RPMI7951 (cell line): ENCODE measurements around the gene CFAP58. TPM values are rescaled to one million over a fixed set of nuclear protein-coding genes. Genes with fewer than 3 reads are reported as not detected.
A peak's percentile ranks its signal among the peaks of the same experiment; 100 is the strongest.

Experiments
- DNase-seq: peaks from one replicate; pipeline ENCODE4 v3.0.0-alpha.2; 2012; ENCODE audit warnings: low read depth
- total RNA-seq: library from RNA; depleted of rRNA; stranded (reverse); fragments of >200 nt; shearing (Covaris generic); gene quantifications from 2 replicates; pipeline ENCODE4 v1.2.3, GENCODE V29; 2014

CFAP58 gene
- total RNA-seq, 1 experiment from 2014 or later: 0.48 TPM

- DNase-seq: no peak
Observed at GRCh38 chr10:104321725-104322415, 31.8 kb upstream of the CFAP58 start.

GRCh38 chr10:104322416-104322782 is 31.2 kb upstream of the CFAP58 start:
- no peak for DNase-seq

GRCh38 chr10:104323085-104323484 is 30.5 kb upstream of the CFAP58 start:
- no peak for DNase-seq

GRCh38 chr10:104323760-104324201 is 29.9 kb upstream of the CFAP58 start:
- DNase-seq: no peak

GRCh38 chr10:104324221-104324686 is 29.4 kb upstream of the CFAP58 start:
- DNase-seq: no peak

GRCh38 chr10:104324931-104325330 is 28.7 kb upstream of the CFAP58 start:
- no peak for DNase-seq

GRCh38 chr10:104325436-104326435 is 27.9 kb upstream of the CFAP58 start:
- DNase-seq: no peak

- DNase-seq: no peak
Observed at GRCh38 chr10:104326991-104327610, 26.5 kb upstream of the CFAP58 start.

- peak; percentile 93 for DNase-seq
Observed at GRCh38 chr10:104327745-104328645, 25.6 kb upstream of the CFAP58 start.

- no peak for DNase-seq
Observed at GRCh38 chr10:104328646-104328895, 25.1 kb upstream of the CFAP58 start.

- peak; percentile 89 for DNase-seq
Observed at GRCh38 chr10:104328896-104329710, 24.5 kb upstream of the CFAP58 start.

GRCh38 chr10:104329735-104330134 is 23.9 kb upstream of the CFAP58 start:
- DNase-seq: peak; percentile 92

- DNase-seq: peak; percentile 80
Observed at GRCh38 chr10:104330168-104331110, 23.2 kb upstream of the CFAP58 start.

- DNase-seq: peak; percentile 78
Observed at GRCh38 chr10:104331208-104331838, 22.3 kb upstream of the CFAP58 start.

- DNase-seq: no peak
Observed at GRCh38 chr10:104332243-104333031, 21.2 kb upstream of the CFAP58 start.

- no peak for DNase-seq
Observed at GRCh38 chr10:104333032-104333727, 20.5 kb upstream of the CFAP58 start.

- DNase-seq: no peak
Observed at GRCh38 chr10:104333728-104334373, 19.8 kb upstream of the CFAP58 start.
